ENCODE data around the gene ARHGAP32. TPM values are rescaled to one million over a fixed set of nuclear protein-coding genes. Genes with fewer than 3 reads are reported as not detected.

The ARHGAP32 gene
- polyA plus RNA-seq, 1 experiment = 6.1 TPM

DNA sequence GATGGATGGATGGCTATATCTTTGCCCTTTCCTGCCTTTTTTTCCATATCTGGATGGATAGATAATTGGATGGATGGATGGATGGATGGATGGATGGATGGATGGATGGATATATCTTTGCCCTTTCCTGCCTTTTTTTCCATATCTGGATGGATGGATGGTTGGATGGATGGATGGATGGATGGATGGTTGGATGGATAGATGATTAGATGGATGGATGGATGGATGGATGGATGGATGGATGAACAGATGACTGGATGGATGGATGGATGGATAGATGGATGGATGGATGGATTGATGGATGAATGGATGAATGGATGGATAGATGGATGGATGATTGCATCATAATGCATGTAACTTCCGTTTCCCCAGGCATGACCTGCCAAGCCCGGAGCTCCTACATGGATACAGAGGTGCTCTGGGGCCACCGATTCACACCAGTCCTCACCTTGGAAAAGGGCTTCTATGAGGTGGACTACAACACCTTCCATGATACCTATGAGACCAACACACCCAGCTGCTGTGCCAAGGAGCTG, 276.0 kb downstream of the ARHGAP32 start:
- no peak overlapping the region for H3K4me3 ChIP-seq (ENCODE audit: low read depth, low read length)
- no peaks in the 10 kb centered on the region for H3K36me3 ChIP-seq (ENCODE audit: control insufficient read depth, insufficient read depth, low read length)
- ChIA-PET POLR2A (no interaction called here), CTCF (interaction anchor here (3.7 kb wide), 1 partner anchor 9 kb away, joined by 14 read pairs; no protein-coding TSS in a partner anchor)
- no peak for DNase-seq (ENCODE audit: low read depth)
- TF ChIP-seq, protein P1, sequence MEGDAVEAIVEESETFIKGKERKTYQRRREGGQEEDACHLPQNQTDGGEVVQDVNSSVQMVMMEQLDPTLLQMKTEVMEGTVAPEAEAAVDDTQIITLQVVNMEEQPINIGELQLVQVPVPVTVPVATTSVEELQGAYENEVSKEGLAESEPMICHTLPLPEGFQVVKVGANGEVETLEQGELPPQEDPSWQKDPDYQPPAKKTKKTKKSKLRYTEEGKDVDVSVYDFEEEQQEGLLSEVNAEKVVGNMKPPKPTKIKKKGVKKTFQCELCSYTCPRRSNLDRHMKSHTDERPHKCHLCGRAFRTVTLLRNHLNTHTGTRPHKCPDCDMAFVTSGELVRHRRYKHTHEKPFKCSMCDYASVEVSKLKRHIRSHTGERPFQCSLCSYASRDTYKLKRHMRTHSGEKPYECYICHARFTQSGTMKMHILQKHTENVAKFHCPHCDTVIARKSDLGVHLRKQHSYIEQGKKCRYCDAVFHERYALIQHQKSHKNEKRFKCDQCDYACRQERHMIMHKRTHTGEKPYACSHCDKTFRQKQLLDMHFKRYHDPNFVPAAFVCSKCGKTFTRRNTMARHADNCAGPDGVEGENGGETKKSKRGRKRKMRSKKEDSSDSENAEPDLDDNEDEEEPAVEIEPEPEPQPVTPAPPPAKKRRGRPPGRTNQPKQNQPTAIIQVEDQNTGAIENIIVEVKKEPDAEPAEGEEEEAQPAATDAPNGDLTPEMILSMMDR (IDR thresholded peaks at IDR 0.05; ENCODE audit: insufficient read depth, low read depth, low read length) = no peak
- H3K27me3 ChIP-seq (ENCODE audit: control insufficient read depth, insufficient read depth, low read length) = peaks cover 4% of the 10 kb centered on the region

DNA sequence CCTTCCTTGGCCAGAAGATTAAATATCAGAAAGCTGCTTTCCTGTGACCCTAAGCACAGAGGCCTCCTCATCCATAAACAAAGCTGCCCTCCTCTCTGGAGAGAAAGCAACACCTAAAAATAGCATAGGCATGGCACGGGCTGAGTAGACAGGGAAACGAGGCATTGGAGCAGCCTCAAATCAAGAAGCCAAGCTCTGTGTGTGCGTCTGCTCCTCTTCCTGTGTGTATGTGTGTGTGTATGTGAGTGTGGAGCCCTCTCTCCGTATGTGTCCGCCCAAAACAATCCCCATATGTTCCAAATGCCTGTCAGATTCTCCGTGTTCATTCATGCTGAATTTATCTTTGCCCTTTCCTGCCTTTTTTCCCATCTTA, 277.0 kb downstream of the ARHGAP32 start:
- no peak overlapping the region for H3K4me3 ChIP-seq (ENCODE audit: low read depth, low read length)
- H3K27me3 ChIP-seq (ENCODE audit: control insufficient read depth, insufficient read depth, low read length) = peaks cover 4% of the 10 kb centered on the region
- no peaks in the 10 kb centered on the region for H3K36me3 ChIP-seq (ENCODE audit: control insufficient read depth, insufficient read depth, low read length)
- TF ChIP-seq, protein P1 (IDR thresholded peaks at IDR 0.05; ENCODE audit: insufficient read depth, low read depth, low read length) = no peak
- ChIA-PET POLR2A (no interaction called here), CTCF (interaction anchor here (0.7 to 3.9 kb wide), 2 partner anchors 21 to 30 kb away, joined by 3 to 14 read pairs; no protein-coding TSS in a partner anchor)
- DNase-seq (ENCODE audit: low read depth) = no peak

Small RNAs within 50 kb of the gene (small RNA-seq; reads per million reads assigned to genes)
- not detected for gene RF00019 (ENCODE audit: insufficient read length, low read depth, low replicate concordance)
- gene RNU6-874P (ENCODE audit: insufficient read length, low read depth, low replicate concordance) = not detected
- not detected for gene RNU6-876P (ENCODE audit: insufficient read length, low read depth, low replicate concordance)

Other genes starting within 250 kb of the ARHGAP32 start
- not detected in 2 replicates for gene TP53AIP1, start 249.5 kb downstream of the ARHGAP32 start, polyA plus RNA-seq (2011; rRNA removed)
- gene BARX2, start 183.5 kb upstream of the ARHGAP32 start, polyA plus RNA-seq (2011; rRNA removed) = not detected in 2 replicates